Right forelimb (tissue), 1 donor: Measurements from ENCODE around the gene LIMS1.
"Not testable (repeated sequence)": the region's sequence is repeated elsewhere in the genome, so short reads cannot be mapped to it uniquely, and the experiment has no call there.

ENCODE experiments used
- DNase-seq: peaks from one replicate; pipeline ENCODE4 v3.0.0-alpha.2; 2018

LIMS1 gene

GRCh38 chr2:108588070-108588668, 53.9 kb downstream of the LIMS1 start:
- DNase-seq, result no peak

GRCh38 chr2:108589372-108589771, 55.1 kb downstream of the LIMS1 start:
- no peak for DNase-seq

GRCh38 chr2:108589781-108590180, 55.5 kb downstream of the LIMS1 start:
- DNase-seq, result no peak

- DNase-seq, result no peak
These were observed 56.9 kb downstream of the LIMS1 start for GRCh38 chr2:108591163-108591562.

GRCh38 chr2:108593547-108594098, 59.4 kb downstream of the LIMS1 start:
- DNase-seq, result no peak

GRCh38 chr2:108594132-108594981, 60.1 kb downstream of the LIMS1 start:
- no peak for DNase-seq

GRCh38 chr2:108594982-108595464, 60.8 kb downstream of the LIMS1 start:
- DNase-seq, result no peak

- DNase-seq, result not testable (repeated sequence)
These were observed 61.5 kb downstream of the LIMS1 start for GRCh38 chr2:108595771-108596170.

- DNase-seq, result not testable (repeated sequence)
These were observed 63.0 kb downstream of the LIMS1 start for GRCh38 chr2:108597105-108597744.

- DNase-seq, result not testable (repeated sequence)
These were observed 66.9 kb downstream of the LIMS1 start for GRCh38 chr2:108601199-108601598.

GRCh38 chr2:108602422-108602821, 68.2 kb downstream of the LIMS1 start:
- DNase-seq, result no peak

GRCh38 chr2:108604196-108604595, 69.9 kb downstream of the LIMS1 start:
- no peak for DNase-seq

GRCh38 chr2:108605947-108606346, 71.7 kb downstream of the LIMS1 start:
- DNase-seq, result no peak

GRCh38 chr2:108607706-108608301, 73.5 kb downstream of the LIMS1 start:
- DNase-seq, result no peak

- no peak for DNase-seq
These were observed 76.8 kb downstream of the LIMS1 start for GRCh38 chr2:108611021-108611420.

GRCh38 chr2:108612153-108612513, 77.9 kb downstream of the LIMS1 start:
- no peak for DNase-seq

GRCh38 chr2:108612514-108613183, 78.4 kb downstream of the LIMS1 start:
- DNase-seq, result no peak

GRCh38 chr2:108613261-108614042, 79.2 kb downstream of the LIMS1 start:
- DNase-seq, result no peak

- no peak for DNase-seq
These were observed 79.8 kb downstream of the LIMS1 start for GRCh38 chr2:108614043-108614545.

- no peak for DNase-seq
These were observed 80.4 kb downstream of the LIMS1 start for GRCh38 chr2:108614659-108615058.

- DNase-seq, result no peak
These were observed 81.3 kb downstream of the LIMS1 start for GRCh38 chr2:108615480-108616090.
